ENCODE measurements around the gene SPHKAP. TPM values are rescaled to one million over a fixed set of nuclear protein-coding genes. Genes with fewer than 3 reads are reported as not detected.

Gene SPHKAP
- total RNA-seq, 4 donors from 2014 or later: 0.07 TPM; not detected in 3

DNA sequence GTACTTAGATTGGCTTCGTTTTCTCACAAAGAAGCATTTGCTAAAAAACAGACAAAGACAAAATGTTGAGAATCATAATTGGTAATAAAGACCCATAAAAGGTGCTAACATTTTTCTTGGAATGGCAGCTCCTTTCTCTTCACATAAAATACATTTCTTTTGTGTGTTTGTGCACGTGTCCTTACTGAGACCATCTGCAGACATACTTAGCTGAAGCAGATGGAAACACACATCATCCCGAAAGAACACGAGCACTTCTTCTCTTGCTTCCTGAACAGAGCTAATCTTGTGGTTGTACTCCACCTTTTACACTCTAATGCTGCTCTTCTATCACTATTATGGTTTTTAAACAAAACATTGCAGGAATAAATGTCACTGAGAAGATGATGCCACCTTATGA lies 142.5 kb downstream of the SPHKAP start:
- no peak for TF ChIP-seq POLR2A (IDR thresholded peaks at IDR 0.05)
- no peak for TF ChIP-seq CTCF (IDR thresholded peaks at IDR 0.05)
- intact Hi-C loops (cut with DNase I; ENCODE audit: low total_unique reads): no loop called here
- DNase-seq: no peak
- no peaks in the 10 kb centered on the region for H3K4me1 ChIP-seq
- H3K27me3 ChIP-seq: no peaks in the 10 kb centered on the region
- H3K27ac ChIP-seq: no peak overlapping the region
- H3K4me3 ChIP-seq: no peak overlapping the region
- no peaks in the 10 kb centered on the region for H3K36me3 ChIP-seq
- H3K9me3 ChIP-seq: no peaks in the 10 kb centered on the region

DNA sequence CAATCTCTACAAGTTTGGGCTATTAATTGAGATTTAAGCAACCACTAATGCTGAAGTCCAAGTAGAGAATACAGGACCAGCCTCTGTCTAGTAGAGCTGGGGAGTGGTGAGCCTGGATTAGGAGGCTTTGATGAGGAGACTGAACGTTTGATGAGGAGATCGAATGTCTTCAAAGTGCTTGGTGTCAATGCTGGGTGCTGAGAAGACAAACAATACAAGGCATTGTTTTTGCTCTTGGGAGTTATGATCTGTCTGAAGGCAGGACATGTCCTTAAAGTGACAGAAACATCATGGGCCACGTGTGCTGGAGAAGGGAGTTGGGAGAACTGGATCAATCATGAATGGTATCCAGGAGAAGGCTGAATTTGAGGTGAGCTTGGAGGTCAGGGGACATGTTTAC lies 143.6 kb downstream of the SPHKAP start:
- TF ChIP-seq CTCF (IDR thresholded peaks at IDR 0.05) (no peak), POLR2A (IDR thresholded peaks at IDR 0.05) (no peak)
- H3K9me3 ChIP-seq: no peaks in the 10 kb centered on the region
- no peak overlapping the region for H3K4me3 ChIP-seq
- DNase-seq: no peak
- H3K27ac ChIP-seq: no peak overlapping the region
- H3K36me3 ChIP-seq: no peaks in the 10 kb centered on the region
- H3K4me1 ChIP-seq: no peaks in the 10 kb centered on the region
- intact Hi-C loops (cut with DNase I; ENCODE audit: low total_unique reads): no loop called here
- no peaks in the 10 kb centered on the region for H3K27me3 ChIP-seq

GRCh38 chr2:228023619-228024018 lies 157.9 kb downstream of the SPHKAP start:
- no peak overlapping the region for H3K27ac ChIP-seq
- H3K27me3 ChIP-seq: no peaks in the 10 kb centered on the region
- no peak overlapping the region for H3K4me3 ChIP-seq
- H3K36me3 ChIP-seq: no peaks in the 10 kb centered on the region
- no peak for DNase-seq
- intact Hi-C loops (cut with DNase I; ENCODE audit: low total_unique reads): no loop called here
- no peaks in the 10 kb centered on the region for H3K4me1 ChIP-seq
- TF ChIP-seq POLR2A (IDR thresholded peaks at IDR 0.05) (no peak), CTCF (IDR thresholded peaks at IDR 0.05) (no peak)
- H3K9me3 ChIP-seq: no peaks in the 10 kb centered on the region

DNA sequence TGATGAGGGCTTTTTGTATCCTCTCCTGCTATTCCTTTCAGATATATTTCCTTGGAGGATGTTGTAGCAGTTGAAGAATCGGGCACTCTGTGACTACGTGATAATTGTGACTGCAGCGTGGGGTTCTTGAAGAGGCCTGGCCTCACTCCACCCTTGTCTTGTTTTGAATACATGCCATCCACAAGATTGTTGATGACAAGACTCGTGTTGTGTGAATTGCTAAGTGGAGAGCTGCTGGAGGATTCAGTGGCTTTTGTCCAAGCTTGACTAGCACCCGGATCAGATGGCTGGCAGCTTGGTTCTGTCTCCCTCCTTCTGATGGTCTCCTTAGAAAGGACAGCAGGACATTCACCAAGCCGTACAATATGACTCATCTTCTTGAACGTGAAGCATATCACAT lies 163.2 kb downstream of the SPHKAP start:
- intact Hi-C loops (cut with DNase I; ENCODE audit: low total_unique reads): no loop called here
- Histone ChIP-seq H3K4me1 (no peaks in the 10 kb centered on the region), H3K27ac (no peak overlapping the region), H3K9me3 (no peaks in the 10 kb centered on the region), H3K27me3 (no peaks in the 10 kb centered on the region), H3K36me3 (no peaks in the 10 kb centered on the region), H3K4me3 (no peak overlapping the region)
- DNase-seq: no peak
- TF ChIP-seq POLR2A (IDR thresholded peaks at IDR 0.05) (no peak), CTCF (IDR thresholded peaks at IDR 0.05) (no peak)

GRCh38 chr2:228017784-228018183 lies 163.7 kb downstream of the SPHKAP start:
- no peaks in the 10 kb centered on the region for H3K36me3 ChIP-seq
- no peak overlapping the region for H3K27ac ChIP-seq
- H3K4me3 ChIP-seq: no peak overlapping the region
- no peak for DNase-seq
- TF ChIP-seq CTCF (IDR thresholded peaks at IDR 0.05) (no peak), POLR2A (IDR thresholded peaks at IDR 0.05) (no peak)
- H3K27me3 ChIP-seq: no peaks in the 10 kb centered on the region
- H3K9me3 ChIP-seq: no peaks in the 10 kb centered on the region
- H3K4me1 ChIP-seq: no peaks in the 10 kb centered on the region
- intact Hi-C loops (cut with DNase I; ENCODE audit: low total_unique reads): no loop called here
